Hepatic stellate cell (primary cell): ENCODE measurements around the gene PFKFB4.
"Not testable (repeated sequence)": the region's sequence is repeated elsewhere in the genome, so short reads cannot be mapped to it uniquely, and the experiment has no call there.

Experiments used
- DNase-seq: peaks from one replicate; pipeline ENCODE4 v3.0.0; 2011; ENCODE audit warnings: low spot score

Gene PFKFB4

GRCh38 chr3:48558493-48559134 lies 2.0 kb upstream of the PFKFB4 start:
- no peak for DNase-seq

- DNase-seq = no peak
Observed at GRCh38 chr3:48555949-48556795, 431 bp downstream of the PFKFB4 start.

- no peak for DNase-seq
Observed at GRCh38 chr3:48555231-48555948, 1.2 kb downstream of the PFKFB4 start.

GRCh38 chr3:48553886-48554845 lies 2.4 kb downstream of the PFKFB4 start:
- no peak for DNase-seq

GRCh38 chr3:48553361-48553760 lies 3.2 kb downstream of the PFKFB4 start:
- no peak for DNase-seq

GRCh38 chr3:48552111-48552951 lies 4.3 kb downstream of the PFKFB4 start:
- DNase-seq = no peak

- not testable (repeated sequence) for DNase-seq
Observed at GRCh38 chr3:48551651-48552050, 5.0 kb downstream of the PFKFB4 start.

- peak; percentile 83 for DNase-seq
Observed at GRCh38 chr3:48548729-48549705, 7.6 kb downstream of the PFKFB4 start.

GRCh38 chr3:48548126-48548525 lies 8.5 kb downstream of the PFKFB4 start:
- DNase-seq = no peak

GRCh38 chr3:48546203-48546829 lies 10.3 kb downstream of the PFKFB4 start:
- no peak for DNase-seq

GRCh38 chr3:48544141-48544540 lies 12.5 kb downstream of the PFKFB4 start:
- no peak for DNase-seq

- DNase-seq = no peak
Observed at GRCh38 chr3:48543271-48543866, 13.2 kb downstream of the PFKFB4 start.

- DNase-seq = no peak
Observed at GRCh38 chr3:48538451-48538850, 18.2 kb downstream of the PFKFB4 start.

GRCh38 chr3:48536785-48537184 lies 19.8 kb downstream of the PFKFB4 start:
- DNase-seq = no peak

GRCh38 chr3:48536116-48536515 lies 20.5 kb downstream of the PFKFB4 start:
- DNase-seq = no peak

- no peak for DNase-seq
Observed at GRCh38 chr3:48535578-48535977, 21.0 kb downstream of the PFKFB4 start.

GRCh38 chr3:48532977-48533337 lies 23.6 kb downstream of the PFKFB4 start:
- no peak for DNase-seq

- no peak for DNase-seq
Observed at GRCh38 chr3:48532271-48532976, 24.2 kb downstream of the PFKFB4 start.
